Muscle of leg (tissue), 11 donors: Measurements from ENCODE around the gene MCAM. TPM values are rescaled to one million over a fixed set of nuclear protein-coding genes. Genes with fewer than 3 reads are reported as not detected.

Source experiments
- DNase-seq: peaks from one replicate; pipeline ENCODE4 v3.0.0; 2013
- H3K27ac ChIP-seq: one replicate; pipeline ENCODE4 v1.5.1; 2013; ENCODE audit warnings: mild to moderate bottlenecking, low read length, control low read depth
- H3K27me3 ChIP-seq: one replicate; pipeline ENCODE4 v1.6.1; 2013; ENCODE audit warnings: low read length; ENCODE audit not compliant: control insufficient read depth, insufficient read depth
- H3K36me3 ChIP-seq: one replicate; pipeline ENCODE4 v1.6.1; 2013; ENCODE audit warnings: low read length; ENCODE audit not compliant: control insufficient read depth, insufficient read depth
- H3K4me1 ChIP-seq: one replicate; pipeline ENCODE4 v1.6.1; 2013; ENCODE audit warnings: low read length; ENCODE audit not compliant: control insufficient read depth, insufficient read depth
- H3K4me3 ChIP-seq: one replicate; pipeline ENCODE4 v1.5.1; 2013; ENCODE audit warnings: low read length, control low read depth
- H3K9me3 ChIP-seq: replicated peaks from 2 replicates; pipeline ENCODE4 v1.6.1; 2013; ENCODE audit warnings: low read depth, low read length; ENCODE audit not compliant: control insufficient read depth
- WGBS: methylation state at CpG from one replicate; pipeline ENCODE4 v1.1.5; 2013; ENCODE audit warnings: missing lambda C conversion rate; ENCODE audit not compliant: insufficient coverage; 5-methylcytosine and 5-hydroxymethylcytosine counted together
- polyA plus RNA-seq, 8 donors: library from polyadenylated mRNA; unstranded; fragments of 120-200 nt; gene quantifications; one replicate each; pipeline versions ENCODE4 v1.2.1 to v1.2.3, GENCODE V29; 2013; ENCODE audit warnings: inconsistent platforms in 1 of 8, low replicate concordance in 1 of 8; ENCODE audit not compliant: insufficient read length in 8 of 8, insufficient read depth in 1 of 8
- total RNA-seq: library from RNA; stranded (reverse); fragments of 120-200 nt; gene quantifications from one replicate; pipeline ENCODE4 v1.2.4, GENCODE V29; 2013

MCAM gene
- total and polyA plus RNA-seq, 9 donors: 146 to 231 (median 206) TPM

DNA sequence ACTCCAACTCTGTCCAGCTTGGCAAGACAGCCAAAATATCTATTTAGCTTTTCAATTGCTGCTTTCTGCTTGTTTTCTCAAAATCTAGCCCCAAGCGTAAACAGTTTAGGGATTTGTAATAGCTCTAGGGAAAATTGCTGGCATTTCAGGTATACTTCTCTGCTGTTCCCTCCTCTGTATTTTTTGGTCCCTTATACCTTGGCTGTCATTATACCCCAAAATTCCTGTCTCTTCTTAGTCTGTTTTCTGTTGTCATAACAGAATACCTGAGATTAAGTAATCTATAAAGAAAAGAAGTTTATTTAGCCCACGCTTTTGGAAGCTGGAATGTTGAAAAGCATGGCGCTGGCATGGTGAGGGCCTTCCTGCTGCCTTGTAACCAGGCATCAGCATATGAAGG lies 23.5 kb downstream of the MCAM start:
- DNase-seq: no peak
- Histone ChIP-seq H3K36me3 (peaks cover 26% of the 10 kb centered on the region), H3K27ac (no peak overlapping the region), H3K4me3 (no peak overlapping the region), H3K4me1 (peaks cover 15% of the 10 kb centered on the region), H3K9me3 (peaks cover 10% of the 10 kb centered on the region), H3K27me3 (no peaks in the 10 kb centered on the region)
- WGBS: no CpG with 5 or more reads among the region's 3 CpGs

DNA sequence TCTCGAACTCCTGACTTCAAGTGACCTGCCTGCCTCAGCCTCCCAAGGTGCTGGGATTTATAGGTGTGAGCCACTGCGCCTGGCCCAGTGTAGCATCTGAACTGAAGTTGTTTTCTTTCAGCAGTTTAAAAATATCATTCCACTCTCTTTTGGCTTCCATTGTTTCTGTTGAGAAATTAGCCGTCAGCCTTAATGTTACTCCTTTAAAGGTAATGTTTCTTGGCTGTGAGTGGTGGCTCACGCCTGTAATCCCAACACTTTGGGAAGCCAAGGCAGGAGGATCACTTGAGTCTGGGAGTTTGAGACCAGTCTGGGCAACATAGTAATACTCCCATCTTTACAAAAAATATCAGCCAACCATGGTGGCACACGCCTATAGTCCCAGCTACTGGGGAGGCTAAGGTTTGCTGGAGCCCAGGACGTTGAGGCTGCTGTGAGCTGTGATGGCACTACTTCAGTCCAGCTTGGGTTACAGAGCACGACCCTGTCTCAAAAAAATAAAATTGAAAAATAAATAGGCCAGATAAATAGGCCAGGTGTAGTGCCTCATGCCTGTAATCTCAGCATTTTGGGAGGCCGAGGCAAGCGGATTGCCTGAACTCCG lies 25.9 kb downstream of the MCAM start:
- Histone ChIP-seq H3K27ac (no peak overlapping the region), H3K36me3 (peaks cover 21% of the 10 kb centered on the region), H3K9me3 (peaks cover 10% of the 10 kb centered on the region), H3K4me1 (no peaks in the 10 kb centered on the region), H3K27me3 (no peaks in the 10 kb centered on the region), H3K4me3 (no peak overlapping the region)
- no peak for DNase-seq
- 94% methylated on average over 6 of the region's 10 CpGs for WGBS

DNA sequence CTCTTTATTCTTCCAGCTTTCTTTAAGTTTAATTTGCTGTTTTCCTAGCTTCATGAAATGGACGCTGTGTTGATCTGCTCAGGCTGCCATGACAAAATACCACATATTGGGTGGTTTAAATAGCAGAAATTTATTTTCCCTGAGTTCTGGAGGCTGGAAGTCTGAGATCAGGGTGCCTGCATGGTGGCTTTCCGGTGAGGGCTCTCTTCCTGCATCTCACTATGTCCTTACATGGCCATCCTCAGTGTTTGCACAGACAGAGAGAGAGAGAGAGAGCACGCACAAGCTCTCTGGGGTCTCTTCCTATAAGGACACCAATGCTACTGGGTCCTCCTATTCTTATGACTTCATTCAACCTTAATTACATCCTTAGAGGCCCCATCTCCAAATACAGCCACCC lies 28.7 kb downstream of the MCAM start:
- no peak overlapping the region for H3K27ac ChIP-seq
- no peak overlapping the region for H3K4me3 ChIP-seq
- WGBS: 64% methylated on average over 2 of the region's 3 CpGs
- DNase-seq: no peak
- H3K36me3 ChIP-seq: peaks cover 26% of the 10 kb centered on the region
- H3K9me3 ChIP-seq: peaks cover 10% of the 10 kb centered on the region
- H3K27me3 ChIP-seq: no peaks in the 10 kb centered on the region
- no peaks in the 10 kb centered on the region for H3K4me1 ChIP-seq

DNA sequence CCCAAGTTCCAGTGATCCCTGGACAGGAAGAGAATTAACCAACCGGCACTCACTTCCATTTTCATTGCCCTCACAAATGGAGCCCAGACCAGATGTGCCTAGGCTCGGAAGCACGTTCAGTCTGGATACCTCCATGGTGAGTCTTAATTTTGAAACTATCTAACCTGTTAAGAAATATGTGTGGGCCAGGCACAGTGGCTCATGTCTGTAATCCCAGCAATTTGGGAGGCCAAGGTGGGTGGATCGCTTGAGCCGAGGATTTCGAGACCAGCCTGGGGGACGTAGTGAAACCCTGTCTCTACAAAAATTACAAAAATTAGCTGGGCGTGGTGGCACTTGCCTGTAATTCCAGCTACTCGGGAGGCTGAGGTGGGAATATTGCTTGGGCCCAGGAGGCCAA lies 31.5 kb downstream of the MCAM start:
- H3K9me3 ChIP-seq: no peaks in the 10 kb centered on the region
- no peak overlapping the region for H3K4me3 ChIP-seq
- H3K27ac ChIP-seq: no peak overlapping the region
- H3K27me3 ChIP-seq: no peaks in the 10 kb centered on the region
- 97% methylated on average over 6 of the region's 9 CpGs for WGBS
- no peaks in the 10 kb centered on the region for H3K4me1 ChIP-seq
- peaks cover 18% of the 10 kb centered on the region for H3K36me3 ChIP-seq
- DNase-seq: no peak

DNA sequence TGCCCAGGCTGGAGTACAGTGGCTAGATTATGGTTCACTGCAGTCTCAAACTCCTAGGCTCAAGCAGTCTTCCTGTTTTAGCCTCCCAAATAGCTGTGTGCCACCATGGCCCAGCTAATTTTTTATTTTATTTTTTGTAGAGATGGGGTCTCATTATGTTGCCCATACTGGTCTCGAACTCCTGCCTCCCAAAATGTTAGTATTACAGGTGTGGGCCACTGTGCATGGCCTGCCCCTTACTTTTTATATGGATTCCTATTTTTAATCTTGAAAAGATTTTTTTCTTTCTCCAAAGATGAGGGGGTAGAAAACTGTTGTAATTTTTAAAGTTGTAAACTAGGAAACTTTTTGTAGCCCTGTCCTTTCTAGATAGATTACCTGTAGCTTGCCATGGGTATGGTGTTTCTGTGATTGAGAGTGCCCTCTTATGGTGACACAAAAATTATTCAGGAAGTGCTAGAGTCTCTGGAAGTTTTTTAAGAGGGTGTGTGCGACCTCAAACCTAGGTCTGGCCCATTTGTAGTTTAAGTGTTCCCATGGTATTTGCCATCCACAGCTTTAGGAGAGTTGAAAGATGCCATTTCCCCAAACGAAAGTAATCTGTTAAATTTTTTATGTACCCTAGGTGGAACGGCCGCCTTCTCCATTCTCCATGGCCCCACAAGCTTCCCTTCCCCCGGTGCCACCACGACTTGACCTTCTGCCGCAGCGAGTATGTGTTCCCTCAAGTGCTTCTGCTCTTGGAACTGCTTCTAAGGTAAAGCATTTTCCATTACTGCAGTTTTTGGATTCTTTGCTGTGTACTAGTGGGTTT lies 32.4 kb downstream of the MCAM start:
- Histone ChIP-seq H3K27me3 (no peaks in the 10 kb centered on the region), H3K4me3 (no peak overlapping the region), H3K9me3 (no peaks in the 10 kb centered on the region), H3K36me3 (peaks cover 18% of the 10 kb centered on the region), H3K4me1 (no peaks in the 10 kb centered on the region), H3K27ac (no peak overlapping the region)
- WGBS: no CpG with 5 or more reads among the region's 9 CpGs
- DNase-seq: peak; percentile 63

DNA sequence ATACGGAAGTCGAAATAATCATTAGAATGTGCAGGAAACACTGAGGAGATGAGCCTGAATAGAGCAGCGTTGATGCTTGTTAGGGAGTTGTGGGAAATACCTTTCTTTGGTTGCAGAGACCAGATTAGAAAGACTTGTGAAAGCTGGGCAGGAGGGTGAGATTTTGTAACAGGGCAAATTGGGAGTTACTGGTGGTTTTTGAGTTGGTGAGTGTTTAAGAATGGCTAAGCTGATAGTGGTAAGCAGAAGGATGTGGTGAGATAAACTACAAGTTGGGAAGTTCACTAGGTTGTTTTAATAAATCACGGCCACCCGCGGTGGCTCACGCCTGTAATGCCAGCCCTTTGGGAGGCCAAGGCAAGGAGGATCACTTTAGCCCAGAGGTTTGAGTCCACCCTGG lies 34.4 kb downstream of the MCAM start:
- WGBS: 85% methylated on average over 7 of the region's 7 CpGs
- no peaks in the 10 kb centered on the region for H3K4me1 ChIP-seq
- H3K27me3 ChIP-seq: no peaks in the 10 kb centered on the region
- no peaks in the 10 kb centered on the region for H3K9me3 ChIP-seq
- H3K36me3 ChIP-seq: peaks cover 30% of the 10 kb centered on the region
- H3K27ac ChIP-seq: no peak overlapping the region
- H3K4me3 ChIP-seq: no peak overlapping the region
- DNase-seq: no peak

DNA sequence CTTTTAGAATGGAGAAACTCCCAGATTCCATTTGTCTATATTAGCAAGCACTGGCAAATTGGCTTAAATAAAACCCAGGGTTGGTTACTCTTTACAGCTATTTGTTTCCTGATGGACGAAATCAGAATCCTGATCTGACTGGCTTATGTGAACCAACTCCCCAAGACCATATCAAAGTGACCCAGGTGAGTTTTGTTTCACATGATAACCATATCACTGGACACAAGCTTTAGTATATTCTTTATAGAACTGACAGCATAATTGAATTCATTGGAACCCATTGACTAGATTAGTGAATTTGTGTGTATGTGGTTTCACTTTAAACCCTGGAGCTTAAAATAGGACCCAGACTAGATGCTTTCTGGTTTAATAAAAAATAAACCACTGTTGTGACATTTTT lies 39.3 kb downstream of the MCAM start:
- WGBS: 100% methylated on average over 1 of the region's 1 CpG

DNA sequence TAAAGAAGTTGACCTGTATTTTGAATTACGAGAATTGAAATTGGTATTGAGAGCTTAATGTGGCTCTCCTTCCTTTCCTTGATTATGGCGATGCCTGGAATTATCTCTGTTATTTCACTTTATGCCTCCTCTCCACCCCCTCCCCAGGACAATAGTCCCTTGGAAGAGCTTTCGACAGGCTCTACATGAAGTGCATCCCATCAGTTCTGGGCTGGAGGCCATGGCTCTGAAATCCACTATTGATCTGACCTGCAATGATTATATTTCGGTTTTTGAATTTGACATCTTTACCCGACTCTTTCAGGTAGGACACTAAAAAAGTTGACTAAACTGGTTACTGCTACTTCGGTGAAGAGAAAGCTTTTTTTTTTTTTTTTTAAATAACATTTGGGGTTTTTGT lies 43.2 kb downstream of the MCAM start:
- no peaks in the 10 kb centered on the region for H3K27me3 ChIP-seq
- H3K4me1 ChIP-seq: no peaks in the 10 kb centered on the region
- H3K9me3 ChIP-seq: no peaks in the 10 kb centered on the region
- H3K36me3 ChIP-seq: peaks cover 22% of the 10 kb centered on the region
- no peak overlapping the region for H3K27ac ChIP-seq
- DNase-seq: peak; percentile 18
- no peak overlapping the region for H3K4me3 ChIP-seq
- 33% methylated on average over 1 of the region's 6 CpGs for WGBS

More for the DNA sequence above, 39.3 kb downstream of the MCAM start:
- no peaks in the 10 kb centered on the region for H3K4me1 ChIP-seq
- H3K9me3 ChIP-seq: no peaks in the 10 kb centered on the region
- H3K27me3 ChIP-seq: no peaks in the 10 kb centered on the region
- DNase-seq: no peak
- H3K27ac ChIP-seq: no peak overlapping the region
- no peak overlapping the region for H3K4me3 ChIP-seq
- H3K36me3 ChIP-seq: peaks cover 29% of the 10 kb centered on the region

DNA sequence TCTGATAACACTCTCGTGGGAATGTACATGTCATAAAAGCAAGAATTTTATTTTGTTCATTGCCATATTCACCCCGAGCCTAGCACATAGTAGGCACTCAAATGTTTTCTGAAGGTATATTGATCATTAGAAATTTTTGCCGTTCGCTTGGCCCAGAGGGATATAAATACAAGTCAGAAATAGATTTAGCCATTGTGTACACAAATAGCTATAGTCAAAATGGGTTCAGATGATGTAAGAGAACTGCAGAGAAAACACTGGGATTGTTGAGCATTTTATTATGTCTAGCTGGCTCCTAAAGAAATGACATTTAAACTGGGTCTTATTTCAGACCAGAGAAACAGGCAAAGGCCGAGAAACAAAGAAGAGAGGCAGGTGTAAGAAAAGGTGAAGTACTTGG lies 49.3 kb downstream of the MCAM start:
- Histone ChIP-seq H3K4me1 (peaks cover under 1% of the 10 kb centered on the region), H3K27me3 (no peaks in the 10 kb centered on the region), H3K27ac (no peak overlapping the region), H3K4me3 (no peak overlapping the region), H3K9me3 (no peaks in the 10 kb centered on the region), H3K36me3 (no peaks in the 10 kb centered on the region)
- 100% methylated on average over 1 of the region's 5 CpGs for WGBS
- DNase-seq: no peak

DNA sequence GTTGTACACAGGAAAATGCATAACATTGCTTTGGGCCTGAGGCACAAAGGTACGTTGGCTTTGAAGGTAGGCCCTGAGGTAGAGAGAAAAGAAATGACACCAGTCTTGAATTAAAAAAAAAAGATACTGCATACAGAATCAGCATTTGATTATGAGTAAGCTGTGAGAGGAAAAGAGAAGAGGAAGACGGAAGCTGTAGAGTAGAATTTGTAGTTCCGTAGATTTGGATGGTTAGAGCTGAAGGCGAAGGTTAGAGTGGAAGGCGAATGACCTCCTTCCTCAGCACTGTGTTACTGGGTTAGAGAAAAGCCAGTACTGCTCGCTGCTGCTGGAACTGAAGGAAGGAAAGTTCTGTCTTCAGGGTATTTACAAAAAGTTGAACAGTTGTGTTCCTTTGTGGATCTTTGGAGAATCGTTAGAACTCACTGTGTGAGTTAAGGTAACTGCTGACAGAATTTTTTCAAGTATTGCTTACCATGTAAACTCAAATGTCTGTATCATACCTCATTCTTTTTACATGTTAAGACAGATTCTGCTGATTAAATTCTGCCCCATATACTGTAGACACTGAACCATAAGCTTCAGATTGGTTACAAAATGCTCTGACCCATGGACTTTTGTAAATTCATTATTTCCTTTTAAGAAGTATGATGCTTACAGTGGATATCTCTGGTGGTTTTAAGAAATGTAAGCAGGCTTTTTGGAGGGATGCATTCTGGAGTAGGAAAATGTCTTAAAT lies 50.2 kb downstream of the MCAM start:
- H3K36me3 ChIP-seq: no peaks in the 10 kb centered on the region
- H3K27ac ChIP-seq: no peak overlapping the region
- DNase-seq: no peak
- no peaks in the 10 kb centered on the region for H3K27me3 ChIP-seq
- H3K4me3 ChIP-seq: no peak overlapping the region
- H3K9me3 ChIP-seq: no peaks in the 10 kb centered on the region
- 79% methylated on average over 5 of the region's 7 CpGs for WGBS
- peaks cover 3% of the 10 kb centered on the region for H3K4me1 ChIP-seq
